K562 (cell line): ENCODE data around the gene TUT4. TPM values are rescaled to one million over a fixed set of nuclear protein-coding genes. Genes with fewer than 3 reads are reported as not detected.

Source experiments
- ARID1B ChIP-seq: fragments of 450-650 bp; IDR thresholded peaks from 2 replicates; pipeline ENCODE4 v1.6.1; 2016; ENCODE audit warnings: antibody characterized with exemption, mild to moderate bottlenecking, inconsistent platforms
- CBFA2T2 ChIP-seq: fragments of 450-650 bp; conservative IDR thresholded peaks from 2 replicates; pipeline ENCODE4 v1.6.1; 2017; ENCODE audit warnings: mild to moderate bottlenecking
- CBFB ChIP-seq: sonication (generic); formaldehyde crosslinking; IDR thresholded peaks from 2 replicates; pipeline ENCODE4 v1.4.0; 2020; ENCODE audit warnings: mild to moderate bottlenecking, missing genetic modification reagents
- DACH1 ChIP-seq: fragments of 450-650 bp; IDR thresholded peaks from 2 replicates; pipeline ENCODE4 v1.6.1; 2018; ENCODE audit not compliant: partially characterized antibody
- DNMT1 ChIP-seq: fragments of 450-650 bp; IDR thresholded peaks from 2 replicates; pipeline ENCODE4 v1.6.1; 2016; ENCODE audit warnings: antibody characterized with exemption, mild to moderate bottlenecking
- FOS ChIP-seq: IDR thresholded peaks from 3 replicates; pipeline ENCODE4 v1.6.1; 2011; ENCODE audit not compliant: insufficient read length; ENCODE audit errors: extremely low read depth
- FOXP1 ChIP-seq: sonication (generic); formaldehyde crosslinking; IDR thresholded peaks from 2 replicates; pipeline ENCODE4 v1.8.0; 2022; ENCODE audit warnings: mild to moderate bottlenecking, missing genetic modification reagents
- GTF2E2 ChIP-seq: fragments of 200-800 bp; sonication (Bioruptor generic); IDR thresholded peaks from 2 replicates; pipeline ENCODE4 v1.6.1; 2016; ENCODE audit warnings: missing genetic modification characterization, missing compliant biosample characterization
- KDM1A ChIP-seq, 2 experiments: fragments of 450-650 bp; IDR thresholded peaks; 2 replicates each; pipeline ENCODE4 v1.6.1; 2016; ENCODE audit warnings: mild to moderate bottlenecking in 2 of 2
- MITF ChIP-seq: IDR thresholded peaks from 2 replicates; pipeline ENCODE4 v1.6.1; 2014; ENCODE audit warnings: antibody characterized with exemption
- MNT ChIP-seq, 2 experiments: fragments of 450-650 bp; conservative IDR thresholded peaks; 2 replicates each; pipeline ENCODE4 v1.6.1; 2017; ENCODE audit warnings: mild to moderate bottlenecking in 2 of 2, moderate library complexity in 2 of 2
- MXD1 ChIP-seq: fragments of 250-450 bp; sonication (Bioruptor Pico); IDR thresholded peaks from 2 replicates; pipeline ENCODE4 v1.8.0; 2021; ENCODE audit warnings: borderline replicate concordance, mild to moderate bottlenecking, moderate library complexity; ENCODE audit not compliant: poor library complexity, severe bottlenecking
- MXI1 ChIP-seq: IDR thresholded peaks from 2 replicates; pipeline ENCODE4 v1.6.1; 2011; ENCODE audit warnings: low read depth, mild to moderate bottlenecking, improper control_type of control experiment, low read length
- POLR2AphosphoS5 ChIP-seq: IDR thresholded peaks from 2 replicates; pipeline ENCODE4 v1.6.1; 2011; ENCODE audit warnings: mild to moderate bottlenecking, low read depth, low read length, moderate library complexity; ENCODE audit not compliant: control insufficient read depth, insufficient read depth
- RBM22 ChIP-seq: fragments of 200-400 bp; formaldehyde crosslinking; IDR thresholded peaks from 2 replicates; pipeline ENCODE4 v1.6.1; 2018; ENCODE audit warnings: low read length, low read depth; ENCODE audit not compliant: poor library complexity, severe bottlenecking
- RBM25 ChIP-seq: fragments of 200-400 bp; formaldehyde crosslinking; IDR thresholded peaks from 2 replicates; pipeline ENCODE4 v1.6.1; 2018; ENCODE audit warnings: low read length, low read depth, moderate library complexity; ENCODE audit not compliant: severe bottlenecking
- SMARCB1 ChIP-seq: IDR thresholded peaks from 2 replicates; pipeline ENCODE4 v1.6.1; 2011; ENCODE audit warnings: improper control_type of control experiment, low read depth; ENCODE audit not compliant: insufficient read length
- SNIP1 ChIP-seq: fragments of 450-650 bp; IDR thresholded peaks from 2 replicates; pipeline ENCODE4 v1.7.1; 2017; ENCODE audit warnings: low read depth, mild to moderate bottlenecking
- STAT5A ChIP-seq: IDR thresholded peaks from 2 replicates; pipeline ENCODE4 v1.6.1; 2012; ENCODE audit warnings: low read length, inconsistent platforms, borderline replicate concordance
- TAL1 ChIP-seq: fragments of 450-650 bp; IDR thresholded peaks from 2 replicates; pipeline ENCODE4 v1.6.1; 2016; ENCODE audit warnings: mild to moderate bottlenecking
- TARDBP ChIP-seq: fragments of 450-650 bp; IDR thresholded peaks from 2 replicates; pipeline ENCODE4 v1.6.1; 2016
- TEAD4 ChIP-seq, 2 experiments: sonication (generic) in 1 of 2; formaldehyde crosslinking in 1 of 2; IDR thresholded peaks; 2 replicates each; pipeline versions ENCODE4 v1.6.1 to v1.8.0; 2012 to 2022; ENCODE audit warnings: borderline replicate concordance in 1 of 2, inconsistent platforms in 1 of 2, low read length in 1 of 2, mild to moderate bottlenecking in 1 of 2, missing genetic modification reagents in 1 of 2
- THAP12 ChIP-seq: fragments of 250-450 bp; sonication (Bioruptor Pico); IDR thresholded peaks from 2 replicates; pipeline ENCODE4 v1.9.0; 2021; ENCODE audit warnings: mild to moderate bottlenecking, inconsistent platforms
- ZEB2 ChIP-seq: fragments of 450-650 bp; IDR thresholded peaks from 2 replicates; pipeline ENCODE4 v1.6.1; 2016
- ZNF232 ChIP-seq: sonication (generic); formaldehyde crosslinking; IDR thresholded peaks from 2 replicates; pipeline ENCODE4 v1.8.0; 2022; ENCODE audit warnings: mild to moderate bottlenecking, missing genetic modification reagents
- ZNF561 ChIP-seq: fragments of 450-650 bp; formaldehyde crosslinking; conservative IDR thresholded peaks from 2 replicates; pipeline ENCODE4 v1.4.0; 2020; ENCODE audit warnings: mild to moderate bottlenecking, moderate library complexity
- polyA plus RNA-seq, 8 experiments: library from polyadenylated mRNA; depleted of rRNA in 4 of 8; stranded (reverse) in 5 of 8; unstranded in 3 of 8; fragments of >200 nt; fragmentation: Nextera tagmentation in 2 of 8; fragmentation: Illumina TruSeq in 1 of 8; extraction: Ambion mirVana in 2 of 8; extraction: Trizol in 1 of 8; gene quantifications; 2 replicates each; pipeline versions ENCODE4 v1.2.1 to v1.2.3, GENCODE V29; 2011 to 2014; ENCODE audit warnings: inconsistent platforms in 1 of 8, missing spikeins in 1 of 8
- total RNA-seq, 7 experiments: library from RNA; depleted of rRNA in 6 of 7; stranded (reverse); fragments of >200 nt in 6 of 7; fragmentation: Illumina TruSeq in 2 of 7; extraction: Trizol in 2 of 7; gene quantifications; 2 replicates each; pipeline versions ENCODE4 v1.2.1 to v1.2.3, GENCODE V29; 2011 to 2021; ENCODE audit warnings: low replicate concordance in 1 of 7

Gene TUT4
- total and polyA plus RNA-seq, 9 of the 15 experiments (the other 6 are each of a cell fraction or from before 2014, with no cell fraction given), result 15.8 to 53.5 (median 36.7) TPM

GRCh38 chr1:52530563-52531144, 22.2 kb downstream of the TUT4 start (continued):
- TF ChIP-seq DACH1 (peak; percentile 60), FOXP1 (no peak), SMARCB1 (no peak), RBM25 (no peak), RBM22 (no peak), MXD1 (CRISPR knock-in tag) (no peak), TEAD4 (IDR thresholded peaks at IDR 0.05; ENCODE audit: low read length) (peak; percentile 56), TEAD4 (CRISPR knock-in tag; IDR thresholded peaks at IDR 0.05; ENCODE audit: borderline replicate concordance) (no peak), ZNF561 (no peak), ZEB2 (peak; percentile 79), ARID1B (peak; percentile 84), STAT5A (peak; percentile 61), FOS (no peak), KDM1A (IDR thresholded peaks at IDR 0.05) (peak; percentile 90 to 93), DNMT1 (no peak), CBFB (CRISPR knock-in tag) (no peak), MNT (conservative IDR thresholded peaks at IDR 0.05) (no peak), CBFA2T2 (peak; percentile 55), POLR2AphosphoS5 (peak; percentile 45; the same call in 1 of the 2 replicates), SNIP1 (no peak), MXI1 (no peak), THAP12 (CRISPR knock-in tag) (no peak), TAL1 (no peak), MITF (no peak), ZNF232 (no peak), TARDBP (no peak), GTF2E2 (no peak)
